HEK293T (cell line): Measurements from ENCODE around the gene CLDN1.

Experiments
- CTCF ChIA-PET: fragments of 350-600 bp; formaldehyde crosslinking; extraction: SDS; loops from one replicate; lab custom pipeline; 2021; ENCODE audit warnings: antibody characterized with exemption, inconsistent platforms; lab: Yijun Ruan, JAX
- POLR2A ChIA-PET: fragments of 350-600 bp; formaldehyde crosslinking; extraction: SDS; loops from one replicate; lab custom pipeline; 2020; ENCODE audit warnings: antibody characterized with exemption, inconsistent platforms; lab: Yijun Ruan, JAX
- DNase-seq: peaks from one replicate; pipeline ENCODE4 v3.0.0; 2012; ENCODE audit warnings: mixed read lengths; ENCODE audit errors: extremely low spot score
- ARNT ChIP-seq: fragments of 450-650 bp; IDR thresholded peaks from 2 replicates; pipeline ENCODE4 v1.6.1; 2017; ENCODE audit warnings: mild to moderate bottlenecking
- BHLHE40 ChIP-seq: fragments of 450-650 bp; IDR thresholded peaks from 2 replicates; pipeline ENCODE4 v1.6.1; 2016; ENCODE audit warnings: mild to moderate bottlenecking, moderate library complexity, borderline replicate concordance
- CTBP1 ChIP-seq: fragments of 450-650 bp; IDR thresholded peaks from 2 replicates; pipeline ENCODE4 v1.6.1; 2016; ENCODE audit warnings: borderline replicate concordance
- ELF4 ChIP-seq: fragments of 450-650 bp; IDR thresholded peaks from 2 replicates; pipeline ENCODE4 v1.6.1; 2017; ENCODE audit warnings: antibody characterized with exemption
- FOXA1 ChIP-seq: fragments of 450-650 bp; IDR thresholded peaks from 2 replicates; pipeline ENCODE4 v1.6.1; 2016; ENCODE audit warnings: mild to moderate bottlenecking
- FOXK2 ChIP-seq: fragments of 450-650 bp; IDR thresholded peaks from 2 replicates; pipeline ENCODE4 v1.6.1; 2016; ENCODE audit warnings: mild to moderate bottlenecking
- FOXM1 ChIP-seq: fragments of 450-650 bp; IDR thresholded peaks from 2 replicates; pipeline ENCODE4 v1.6.1; 2017; ENCODE audit warnings: mild to moderate bottlenecking, borderline replicate concordance
- HDGF ChIP-seq: fragments of 450-650 bp; IDR thresholded peaks from 2 replicates; pipeline ENCODE4 v1.6.1; 2017; ENCODE audit warnings: antibody characterized with exemption, borderline replicate concordance
- L3MBTL2 ChIP-seq: fragments of 450-650 bp; conservative IDR thresholded peaks from 2 replicates; pipeline ENCODE4 v1.6.1; 2016; ENCODE audit warnings: mild to moderate bottlenecking
- LEF1 ChIP-seq: fragments of 450-650 bp; IDR thresholded peaks from 2 replicates; pipeline ENCODE4 v1.6.1; 2017; ENCODE audit warnings: mild to moderate bottlenecking, borderline replicate concordance
- NFRKB ChIP-seq: fragments of 450-650 bp; IDR thresholded peaks from 2 replicates; pipeline ENCODE4 v1.6.1; 2016; ENCODE audit warnings: mild to moderate bottlenecking, moderate library complexity
- PKNOX1 ChIP-seq: fragments of 450-650 bp; IDR thresholded peaks from 2 replicates; pipeline ENCODE4 v1.6.1; 2016
- SP1 ChIP-seq: fragments of 450-650 bp; IDR thresholded peaks from 2 replicates; pipeline ENCODE4 v1.6.1; 2017
- SUZ12 ChIP-seq: fragments of 450-650 bp; IDR thresholded peaks from 2 replicates; pipeline ENCODE4 v1.6.1; 2016; ENCODE audit warnings: mild to moderate bottlenecking
- TARDBP ChIP-seq: fragments of 450-650 bp; IDR thresholded peaks from 2 replicates; pipeline ENCODE4 v1.6.1; 2016
- ZNF384 ChIP-seq: fragments of 450-650 bp; IDR thresholded peaks from 2 replicates; pipeline ENCODE4 v1.6.1; 2016

CLDN1 gene

DNA sequence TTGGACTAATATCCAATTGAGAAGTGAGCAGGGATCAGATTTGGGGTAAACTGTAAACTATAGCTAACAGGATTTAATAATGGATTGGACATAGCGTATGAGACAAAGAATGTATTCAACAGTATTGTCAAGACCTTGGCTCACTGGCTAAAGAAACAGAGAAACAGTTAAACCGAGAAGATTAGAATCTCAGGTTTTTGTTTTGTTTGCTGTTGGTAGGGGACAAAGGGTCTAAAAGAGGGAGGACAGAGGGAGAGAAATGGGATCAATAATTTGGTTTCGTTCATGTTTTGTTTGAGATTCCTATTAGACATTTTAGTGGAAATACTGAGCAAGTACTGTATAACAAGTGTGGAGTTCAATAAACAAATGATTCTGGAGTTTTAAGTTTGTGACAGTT is 28.6 kb downstream of the CLDN1 start:
- TF ChIP-seq NFRKB (no peak), HDGF (no peak), BHLHE40 (no peak)
- ChIA-PET CTCF (no interaction called here), POLR2A (no interaction called here)

GRCh38 chr3:190291994-190292584 is 30.2 kb downstream of the CLDN1 start:
- CTCF ChIA-PET, result no interaction called here
- DNase-seq, result no peak
- POLR2A ChIA-PET, result no interaction called here
- TF ChIP-seq FOXK2 (no peak), FOXM1 (no peak), CTBP1 (no peak), LEF1 (no peak), PKNOX1 (no peak), HDGF (no peak), ARNT (no peak), ELF4 (no peak), FOXA1 (no peak), TARDBP (no peak), SP1 (no peak), NFRKB (no peak)

More for the DNA sequence above, 28.6 kb downstream of the CLDN1 start:
- no peak for DNase-seq

GRCh38 chr3:190289989-190290388 is 32.3 kb downstream of the CLDN1 start:
- TF ChIP-seq NFRKB (no peak), FOXM1 (no peak)
- ChIA-PET CTCF (no interaction called here), POLR2A (no interaction called here)
- no peak for DNase-seq

DNA sequence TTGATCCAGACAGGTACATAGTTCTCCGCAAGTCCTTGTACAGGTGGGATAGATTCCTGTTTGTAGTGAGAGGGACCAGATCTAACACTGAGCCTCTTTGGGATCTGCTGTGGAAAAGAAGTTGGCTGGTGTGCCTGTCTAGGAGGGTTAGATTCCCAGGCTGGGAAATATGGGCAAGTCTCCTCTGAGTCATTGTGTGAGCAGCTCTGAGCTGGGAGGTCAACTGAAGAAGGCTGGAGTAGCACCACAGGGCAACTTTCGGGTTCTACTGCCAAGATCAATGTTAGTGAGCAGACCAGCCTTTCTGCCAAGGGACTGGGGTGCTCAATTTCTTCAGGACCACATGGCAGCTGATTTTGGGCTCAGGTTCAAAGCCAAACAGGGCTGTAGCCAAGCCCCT is 33.4 kb downstream of the CLDN1 start:
- ChIA-PET POLR2A (no interaction called here), CTCF (no interaction called here)
- TF ChIP-seq SUZ12 (no peak), FOXM1 (no peak), FOXK2 (no peak), BHLHE40 (no peak), ARNT (no peak), HDGF (no peak), ELF4 (no peak), SP1 (no peak), LEF1 (no peak), L3MBTL2 (no peak)
- no peak for DNase-seq

- DNase-seq, result no peak
- ChIA-PET POLR2A (no interaction called here), CTCF (interaction anchor here (0.7 kb wide), 1 partner anchor 176 kb away, joined by 3 read pairs; no protein-coding TSS in a partner anchor)
- no peak for TF ChIP-seq LEF1
- TF ChIP-seq ZNF384, result 0 out of 2 replicates have a peak, but pooled peaks have one; percentile 13
Measured at GRCh38 chr3:190286014-190286413, 36.2 kb downstream of the CLDN1 start.

DNA sequence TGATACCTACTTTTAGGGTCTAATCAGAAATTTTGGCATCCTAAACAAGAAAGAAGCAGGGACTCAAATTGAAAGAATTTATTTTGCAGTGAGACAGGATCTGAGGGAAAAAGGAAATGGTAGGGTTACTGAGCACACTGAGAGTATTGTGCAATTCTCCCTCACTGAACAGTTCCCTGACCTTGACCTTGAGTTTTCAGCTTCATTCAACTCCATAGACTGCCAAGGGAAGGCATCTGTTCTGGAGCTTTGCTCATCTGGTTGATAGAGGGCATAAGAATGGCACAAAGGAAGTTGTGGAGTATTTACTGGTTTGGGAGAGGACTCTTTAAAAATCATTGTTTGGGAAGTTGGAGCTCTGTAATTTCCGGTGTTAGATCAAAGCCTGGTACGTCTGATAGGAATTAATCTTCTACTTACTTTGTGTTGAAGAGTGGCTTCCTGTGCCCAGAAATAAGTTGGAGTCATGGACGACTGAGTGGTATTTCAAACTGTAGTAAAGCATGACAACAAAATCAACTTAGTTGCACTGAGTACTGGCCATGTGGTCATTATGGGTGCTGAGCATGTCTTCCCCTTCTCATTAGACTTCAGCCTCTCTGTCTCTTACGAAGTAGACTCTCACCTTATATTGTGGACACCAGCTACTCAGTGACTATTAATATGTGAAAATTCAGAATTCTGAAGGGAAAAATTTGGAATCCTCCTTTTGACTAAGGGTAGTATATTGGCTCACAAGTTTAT is 40.8 kb downstream of the CLDN1 start:
- POLR2A ChIA-PET, result no interaction called here
- DNase-seq, result no peak
- CTCF ChIA-PET, result no interaction called here
- TF ChIP-seq SUZ12, result no peak
- no peak for TF ChIP-seq FOXA1
- TF ChIP-seq CTBP1, result no peak
- no peak for TF ChIP-seq L3MBTL2
- no peak for TF ChIP-seq TARDBP

- ChIA-PET CTCF (no interaction called here), POLR2A (no interaction called here)
- no peak for DNase-seq
- TF ChIP-seq PKNOX1 (no peak), FOXA1 (no peak), CTBP1 (no peak), ZNF384 (no peak), FOXM1 (no peak), SUZ12 (no peak), LEF1 (no peak), HDGF (no peak), SP1 (no peak), FOXK2 (no peak), ARNT (no peak), BHLHE40 (no peak)
Measured at GRCh38 chr3:190279690-190280089, 42.6 kb downstream of the CLDN1 start.

GRCh38 chr3:190272747-190273146 is 49.5 kb downstream of the CLDN1 start:
- POLR2A ChIA-PET, result no interaction called here
- no peak for DNase-seq
- no peak for TF ChIP-seq BHLHE40
- no peak for TF ChIP-seq SP1
- no peak for TF ChIP-seq SUZ12
- no peak for TF ChIP-seq FOXA1
- TF ChIP-seq TARDBP, result no peak
- TF ChIP-seq HDGF, result no peak
- no peak for TF ChIP-seq ZNF384
- no peak for TF ChIP-seq L3MBTL2
- TF ChIP-seq ELF4, result no peak
- TF ChIP-seq LEF1, result no peak
- no peak for TF ChIP-seq FOXM1
- CTCF ChIA-PET, result no interaction called here
